ENCODE results near the gene MAD1L1.
A peak's percentile ranks its signal among the peaks of the same experiment; 100 is the strongest.
"Not testable (repeated sequence)": the region's sequence is repeated elsewhere in the genome, so short reads cannot be mapped to it uniquely, and the experiment has no call there.

Gene MAD1L1

GRCh38 chr7:2173189-2173827 lies 59.4 kb downstream of the MAD1L1 start:
- no peak for DNase-seq (ENCODE audit: low spot score)

- DNase-seq (ENCODE audit: low spot score), result no peak
Observed at GRCh38 chr7:2172311-2173188, 60.2 kb downstream of the MAD1L1 start.

DNA sequence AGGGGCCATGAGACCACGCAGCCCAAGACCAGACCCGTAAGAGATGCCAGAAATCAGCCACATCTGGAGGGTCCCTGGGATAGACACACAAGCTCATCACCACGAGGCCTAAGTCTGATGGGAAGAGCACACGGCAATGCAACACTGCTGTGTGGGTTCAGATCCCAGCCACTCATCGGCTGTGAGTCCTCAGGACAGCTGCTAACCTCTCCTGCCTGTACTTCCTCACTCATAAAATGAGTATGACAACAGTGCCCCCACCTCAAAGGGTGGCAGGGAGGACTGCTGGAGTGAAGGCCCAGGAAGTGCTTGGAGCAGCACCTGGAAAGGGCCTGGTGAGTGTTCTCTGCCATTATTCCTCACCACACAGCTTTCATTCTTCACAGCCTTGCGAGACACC lies 60.9 kb downstream of the MAD1L1 start:
- no peak for DNase-seq (ENCODE audit: low spot score)

- no peak for DNase-seq (ENCODE audit: low spot score)
Observed at GRCh38 chr7:2170576-2171521, 61.9 kb downstream of the MAD1L1 start.

GRCh38 chr7:2169923-2170575 lies 62.7 kb downstream of the MAD1L1 start:
- no peak for DNase-seq (ENCODE audit: low spot score)

DNA sequence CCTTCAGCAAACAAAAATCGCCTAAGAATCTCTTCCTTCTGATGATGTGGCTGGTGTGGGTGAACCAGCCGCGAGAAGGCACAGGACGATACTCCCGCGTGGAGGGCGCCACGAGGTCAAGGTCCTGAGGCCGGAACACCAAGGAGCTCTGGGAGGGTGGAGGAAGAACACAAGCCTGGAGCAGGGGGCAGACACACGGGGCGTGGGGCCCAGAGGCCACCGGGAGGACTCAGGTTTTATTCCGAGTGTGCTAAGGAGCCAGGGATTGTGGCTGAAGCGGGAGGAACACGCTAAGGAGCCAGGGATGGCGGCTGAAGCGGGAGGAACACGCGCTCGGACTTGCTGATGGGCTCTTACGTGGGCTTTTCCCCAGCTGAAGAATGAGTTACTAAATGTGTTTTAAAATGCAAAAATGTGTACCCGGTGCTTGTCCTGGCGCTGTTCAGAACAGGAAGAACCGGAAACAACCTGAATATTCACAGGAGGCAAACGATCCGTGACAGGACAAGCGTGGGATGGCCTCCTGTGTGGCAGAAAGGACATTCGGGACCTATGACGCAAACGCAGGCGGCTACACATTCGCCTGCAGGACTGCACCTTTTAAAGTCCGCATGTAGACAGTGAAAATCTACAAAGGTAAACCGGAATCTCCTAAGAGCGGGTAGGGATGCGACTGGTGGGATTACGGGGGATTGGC lies 64.0 kb downstream of the MAD1L1 start:
- no peak for DNase-seq (ENCODE audit: low spot score)

- peak; percentile 83 for DNase-seq (ENCODE audit: low spot score)
Observed at GRCh38 chr7:2166625-2167280, 66.0 kb downstream of the MAD1L1 start.

GRCh38 chr7:2165610-2166594 lies 66.8 kb downstream of the MAD1L1 start:
- no peak for DNase-seq (ENCODE audit: low spot score)

DNA sequence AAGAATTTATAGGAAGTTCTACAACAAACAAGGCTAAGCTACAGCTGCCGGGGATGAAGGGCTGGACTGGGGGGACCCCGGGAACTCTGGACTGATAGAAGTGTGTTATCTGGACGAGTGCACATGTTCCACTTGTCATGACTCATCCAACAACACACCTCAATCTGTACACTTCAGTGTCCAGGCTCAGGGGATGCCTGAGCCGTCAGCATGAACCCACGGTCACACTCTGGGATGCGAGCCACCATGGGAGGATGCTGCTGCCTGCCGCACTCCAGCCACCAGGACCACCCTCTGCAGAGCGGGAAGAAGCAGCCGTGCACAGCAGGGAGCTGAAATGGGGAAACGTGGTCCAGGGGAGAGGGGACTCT lies 67.5 kb downstream of the MAD1L1 start:
- DNase-seq (ENCODE audit: low spot score), result no peak

DNA sequence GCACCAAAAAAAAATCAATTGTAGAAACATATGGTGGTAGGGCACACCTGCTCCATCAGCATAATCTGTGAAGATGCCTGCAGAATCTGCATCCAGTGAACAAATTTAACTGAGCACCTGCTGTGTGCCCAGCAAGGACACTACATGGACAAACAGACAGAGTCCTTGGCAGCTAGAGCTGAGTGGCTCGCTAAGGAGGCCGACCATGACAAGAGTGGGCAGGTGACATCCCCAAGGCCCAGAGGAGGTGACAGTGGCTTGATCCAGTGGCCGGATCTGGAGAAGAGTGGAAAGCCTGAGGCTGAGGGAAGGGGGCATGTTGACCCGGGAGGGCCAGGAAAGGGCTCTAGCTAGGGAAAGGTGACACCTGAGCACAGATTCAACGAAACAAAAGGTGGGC lies 68.1 kb downstream of the MAD1L1 start:
- no peak for DNase-seq (ENCODE audit: low spot score)

DNA sequence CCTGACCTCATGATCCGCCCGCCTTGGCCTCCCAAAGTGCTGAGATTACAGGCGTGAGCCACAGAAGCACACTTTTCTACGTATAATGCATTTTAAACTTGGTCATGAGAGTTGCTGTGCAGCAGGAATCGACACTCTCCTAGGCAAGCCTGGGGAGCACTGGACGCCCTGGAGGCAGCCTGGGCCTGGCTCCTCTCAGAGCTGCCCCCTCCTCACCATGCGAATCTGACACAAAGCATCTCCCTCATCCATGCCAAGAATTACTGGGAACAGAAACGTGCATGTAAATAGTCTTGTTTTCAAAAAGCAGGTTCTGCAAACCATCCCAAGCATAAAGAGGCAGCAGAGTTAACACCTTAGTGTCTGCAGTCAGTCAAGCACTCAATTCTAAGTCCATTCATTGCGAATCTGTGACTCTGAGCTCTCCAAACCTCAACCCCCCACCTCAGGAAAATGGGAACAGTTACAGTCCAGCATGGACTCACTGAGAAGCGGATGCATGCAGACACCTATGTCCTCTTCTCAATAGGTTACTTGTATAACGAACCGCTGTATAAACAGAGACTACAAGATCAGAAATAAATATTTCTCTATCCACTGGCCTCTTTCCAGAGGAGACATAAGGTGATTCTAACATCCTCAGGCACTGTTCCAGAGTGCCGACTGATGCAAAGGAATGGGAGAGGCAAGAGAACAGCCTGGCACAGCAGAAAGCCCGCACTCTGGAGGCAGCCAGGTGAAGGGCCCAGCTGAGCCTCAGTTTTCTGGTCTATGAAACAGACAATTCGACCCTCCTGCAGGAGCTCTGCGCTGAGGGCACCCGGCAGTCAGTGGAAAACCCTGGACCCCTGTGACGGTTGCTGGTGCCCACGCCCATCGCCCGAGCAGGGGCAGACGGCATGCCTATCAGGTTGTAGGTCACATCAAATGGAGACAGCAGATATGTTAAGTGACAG lies 68.9 kb downstream of the MAD1L1 start:
- DNase-seq (ENCODE audit: low spot score), result no peak

DNA sequence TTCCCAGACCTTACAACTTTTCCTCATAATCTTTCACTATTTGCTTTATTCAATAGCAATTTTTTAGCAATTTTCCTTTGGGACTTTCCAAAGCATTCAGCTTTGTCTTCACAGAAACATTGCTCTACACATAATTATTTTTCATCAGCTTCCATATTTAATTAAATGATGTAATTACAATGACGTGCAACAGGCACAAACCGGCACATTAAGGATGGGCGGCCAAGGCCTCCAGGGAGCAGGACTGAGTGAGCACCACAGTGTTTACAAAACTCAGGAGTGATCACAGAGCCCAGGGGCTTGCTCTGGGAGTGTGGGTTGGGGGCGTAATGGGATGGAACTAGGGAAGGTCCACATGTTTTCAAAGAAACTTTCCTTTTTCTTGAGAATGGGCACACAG lies 69.8 kb downstream of the MAD1L1 start:
- DNase-seq (ENCODE audit: low spot score), result no peak

GRCh38 chr7:2162004-2162902 lies 70.5 kb downstream of the MAD1L1 start:
- DNase-seq (ENCODE audit: low spot score), result not testable (repeated sequence)

- no peak for DNase-seq (ENCODE audit: low spot score)
Observed at GRCh38 chr7:2159176-2159520, 73.6 kb downstream of the MAD1L1 start.

DNA sequence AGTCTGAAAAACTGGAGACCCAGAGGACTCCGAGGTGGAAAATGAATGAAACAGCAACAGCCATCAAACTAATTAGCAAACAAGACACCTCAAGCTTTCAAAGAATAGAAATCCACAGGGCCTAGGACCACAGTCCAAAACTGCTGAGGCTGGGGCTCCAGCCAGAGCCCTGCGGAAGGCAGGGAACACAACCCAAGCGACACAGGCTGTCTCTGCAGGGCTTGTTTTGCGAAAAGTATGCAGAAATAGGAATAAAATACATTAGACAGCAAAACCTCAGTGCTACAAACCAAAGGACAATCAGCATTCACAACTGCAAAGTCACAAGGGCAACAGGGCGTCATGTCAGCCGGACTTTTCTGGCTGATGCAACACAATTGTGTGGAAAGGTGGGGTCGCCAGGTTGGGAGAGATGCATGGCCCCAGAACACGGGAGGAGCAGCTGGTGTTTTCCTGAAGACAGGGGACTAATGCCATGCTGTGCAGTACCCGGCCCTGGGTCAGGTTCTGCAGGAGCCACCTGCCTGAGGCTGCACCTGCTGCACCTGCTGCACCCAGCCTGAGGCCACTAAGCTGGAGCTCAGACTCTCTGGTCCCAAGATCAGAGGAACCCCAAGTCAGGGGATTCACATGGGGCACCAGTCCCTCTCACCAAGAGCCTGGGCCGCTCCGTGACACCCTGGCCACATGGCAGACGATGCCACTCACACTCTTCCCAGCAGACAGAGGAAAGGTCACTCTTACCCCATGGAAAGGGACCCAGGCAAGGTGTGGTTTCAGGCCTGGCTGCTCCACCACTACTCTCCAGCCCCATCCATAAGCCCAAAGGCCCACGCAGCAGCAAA lies 74.2 kb downstream of the MAD1L1 start:
- DNase-seq (ENCODE audit: low spot score), result no peak

DNA sequence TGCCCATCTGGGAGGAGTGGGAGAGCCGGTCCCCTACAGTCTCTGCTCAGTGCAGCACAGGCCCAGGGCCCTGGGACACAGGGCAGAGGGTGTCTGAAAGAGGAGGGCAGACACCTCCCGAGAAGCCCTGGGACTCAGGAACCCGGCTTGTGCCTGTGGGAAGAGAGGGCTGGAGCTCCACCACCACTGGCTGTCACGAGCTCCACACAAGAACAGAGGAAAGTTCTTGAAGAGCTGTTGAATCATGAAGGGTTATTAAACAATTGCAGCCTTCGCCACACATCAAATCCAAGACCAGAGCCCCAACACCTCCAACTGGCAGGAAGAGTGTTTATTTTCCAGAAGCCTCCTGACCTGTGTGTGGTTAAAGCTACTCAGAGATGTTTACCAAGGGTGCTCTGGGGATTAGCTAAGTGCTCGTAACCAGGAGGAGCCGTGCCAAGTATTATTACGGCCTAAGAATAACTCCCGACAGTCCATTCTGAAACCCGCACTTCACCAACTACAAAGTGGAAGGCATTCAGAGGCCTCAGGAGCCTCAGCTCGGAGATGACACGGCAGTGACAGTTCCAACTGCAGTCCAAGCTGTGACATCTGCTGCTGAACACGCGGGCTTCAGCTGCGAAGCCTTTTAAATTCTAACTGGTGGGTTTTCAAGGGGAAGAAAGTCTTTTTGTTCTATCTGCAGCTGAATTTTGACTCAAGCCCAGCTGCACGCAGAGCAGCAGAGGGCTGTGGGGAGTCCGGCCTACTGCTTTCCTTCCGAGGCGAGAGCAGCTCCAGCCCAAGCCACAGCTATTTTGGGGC lies 75.1 kb downstream of the MAD1L1 start:
- DNase-seq (ENCODE audit: low spot score), result peak; percentile 91
